Stimulated activated CD4-positive, alpha-beta T cell treated with anti-CD3 and anti-CD28 coated beads, Interleukin-12 subunit alpha, Interleukin-12 subunit beta, amount 100 ng/mL, for 48 hours (primary cell): ENCODE data around the gene HESX1.

Experiments
- DNase-seq, 3 donors: peaks; one replicate each; pipeline ENCODE4 v3.0.0-alpha.2; 2020; ENCODE audit warnings: low read depth in 2 of 3, low spot score in 1 of 3

Gene HESX1

DNA sequence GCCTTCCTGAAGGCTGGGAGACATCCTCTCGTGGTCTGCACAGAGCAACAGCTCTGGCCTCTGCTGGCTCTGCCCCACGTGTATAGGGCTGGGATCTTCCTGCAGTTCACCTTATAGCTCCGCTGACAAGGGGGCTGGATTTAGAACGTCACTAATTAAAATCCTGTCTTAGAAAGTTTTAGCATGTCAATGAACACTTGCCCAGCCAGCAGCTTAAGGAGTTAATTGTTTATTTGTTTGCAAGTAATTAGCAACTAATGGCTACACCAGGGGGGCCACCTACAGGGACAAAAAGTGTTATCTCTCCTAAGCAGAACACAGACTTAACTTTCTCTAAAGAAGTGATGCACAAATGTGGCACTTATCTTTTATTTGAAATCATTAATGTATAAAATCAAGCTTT, at the start of gene HESX1:
HESX1 (minus strand) TSS at position 84 of the 403 bp plus-strand sequence; CDS start at position 24, 60 bp downstream.
- no peak for DNase-seq

GRCh38 chr3:57244946-57245345, 45.2 kb upstream of the HESX1 start:
- no peak for DNase-seq

DNA sequence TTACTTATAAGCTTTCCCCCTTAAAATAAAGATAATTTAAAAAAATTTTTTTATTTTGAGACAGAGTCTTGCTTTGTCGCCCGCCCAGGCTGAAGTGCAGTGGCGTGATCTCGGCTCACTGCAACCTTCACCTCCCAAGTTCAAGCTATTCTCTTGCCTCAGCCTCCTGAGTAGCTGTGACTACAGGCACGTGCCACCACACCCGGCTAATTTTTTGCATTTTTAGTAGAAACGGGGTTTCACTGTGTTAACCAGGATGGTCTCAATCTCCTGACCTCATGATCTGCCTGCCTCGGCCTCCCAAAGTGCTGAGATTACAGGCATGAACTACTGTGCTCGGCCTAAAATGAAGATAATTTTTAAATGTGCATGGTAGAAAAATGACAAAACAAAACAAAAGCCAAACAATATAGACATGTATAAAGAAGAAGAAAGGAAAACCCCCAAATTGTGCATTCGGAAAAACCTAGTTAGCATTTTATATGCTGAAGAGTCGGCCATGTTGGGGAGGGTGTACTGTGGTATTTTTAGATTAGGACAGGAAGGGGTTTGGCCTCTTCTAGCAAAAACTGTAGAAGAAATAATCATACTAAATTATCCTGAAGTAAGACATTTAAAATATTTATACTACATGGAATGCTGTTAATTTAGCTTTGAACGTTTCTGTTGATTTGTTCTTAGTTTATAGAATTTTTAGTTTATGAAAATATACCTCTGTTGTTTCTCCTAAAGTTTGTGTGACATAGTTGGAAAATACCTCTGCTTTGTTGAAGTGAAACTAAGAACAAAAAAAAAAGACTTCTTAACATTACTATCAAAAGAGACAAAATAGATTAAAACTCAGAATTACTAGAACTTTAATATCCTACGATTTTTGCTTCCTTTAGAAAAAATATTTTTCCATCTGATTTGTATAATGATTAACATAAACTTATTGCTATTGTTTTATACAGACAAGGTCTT, 35.1 kb upstream of the HESX1 start:
- DNase-seq, result no peak

- no peak for DNase-seq
Observed at GRCh38 chr3:57233799-57234198, 34.0 kb upstream of the HESX1 start.

GRCh38 chr3:57230006-57230405, 30.2 kb upstream of the HESX1 start:
- DNase-seq, result no peak

GRCh38 chr3:57227930-57228751, 28.4 kb upstream of the HESX1 start:
- DNase-seq, result peak; percentile 8 to 24 (median 12)

- DNase-seq, result peak; percentile 79 to 90 (median 80)
Observed at GRCh38 chr3:57227204-57227929, 27.6 kb upstream of the HESX1 start, which contains the start of gene APPL1. Gene APPL1, plus strand, starts transcription at chr3:57227729. Its CDS starts 155 bp downstream, at chr3:57227884.

DNA sequence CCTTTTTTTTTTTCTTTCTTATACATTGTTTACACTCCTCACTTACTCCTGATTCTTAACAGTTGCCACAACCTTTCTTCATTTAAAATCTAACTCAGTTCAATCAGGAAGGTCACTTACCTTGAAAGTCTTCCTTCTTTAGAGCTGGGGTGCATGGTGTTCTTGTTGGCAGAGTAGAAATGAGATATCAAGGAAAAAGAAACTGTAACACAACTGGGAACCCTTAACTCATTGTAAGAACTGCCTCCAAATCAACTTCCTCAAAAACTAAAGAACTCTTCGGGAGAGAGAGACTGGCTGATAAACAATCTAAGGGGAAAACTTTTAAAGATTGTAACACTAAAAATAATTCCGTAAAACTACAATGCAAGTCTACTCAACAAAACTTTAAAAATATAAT, 26.4 kb upstream of the HESX1 start:
- no peak for DNase-seq

- no peak for DNase-seq
Observed at GRCh38 chr3:57224856-57225255, 25.1 kb upstream of the HESX1 start.

- DNase-seq, result no peak
Observed at GRCh38 chr3:57221883-57222282, 22.1 kb upstream of the HESX1 start.

DNA sequence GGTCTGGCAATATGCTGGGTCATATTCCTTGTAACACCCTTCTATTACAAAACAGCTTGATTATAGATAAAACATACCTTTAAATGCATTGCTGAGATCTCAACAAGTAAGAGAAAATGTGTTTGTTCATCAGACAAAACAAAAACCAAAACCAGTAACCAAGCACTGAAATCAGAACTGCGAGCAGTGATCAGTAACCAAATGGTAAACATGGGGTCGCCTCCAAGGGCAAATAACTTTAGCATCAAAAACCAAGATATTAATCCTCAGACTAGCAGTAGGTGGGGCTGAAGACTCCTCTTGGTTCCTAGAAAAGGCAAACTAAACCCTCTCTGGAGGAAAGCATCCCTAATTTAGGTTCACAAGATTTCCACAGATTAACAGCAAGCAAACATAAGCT, 6.6 kb upstream of the HESX1 start:
- DNase-seq, result no peak

- DNase-seq, result no peak
Observed at GRCh38 chr3:57194641-57195040, 5.1 kb downstream of the HESX1 start.

- DNase-seq, result no peak
Observed at GRCh38 chr3:57192028-57192427, 7.8 kb downstream of the HESX1 start.

GRCh38 chr3:57184526-57184925, 15.3 kb downstream of the HESX1 start:
- no peak for DNase-seq

GRCh38 chr3:57179580-57180410, 20.0 kb downstream of the HESX1 start:
- no peak for DNase-seq

DNA sequence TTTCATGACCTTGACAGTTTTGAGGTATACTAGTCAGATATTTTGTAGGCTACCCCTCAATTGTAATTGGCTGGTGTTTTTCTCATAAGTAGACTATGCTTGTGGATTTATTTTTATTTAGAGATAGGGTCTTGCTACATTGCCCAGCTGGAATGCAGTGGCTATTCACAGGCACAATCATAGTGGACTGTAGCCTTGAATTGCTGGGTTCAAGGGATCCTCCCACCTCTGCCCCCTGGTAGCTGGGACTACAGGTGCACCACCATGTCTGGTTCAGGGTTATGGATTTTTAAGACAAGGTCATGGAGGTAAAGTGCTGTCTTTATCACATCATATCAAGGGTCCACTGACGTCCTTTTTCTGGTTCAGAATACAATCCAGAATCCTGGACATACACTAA, 23.7 kb downstream of the HESX1 start:
- no peak for DNase-seq

DNA sequence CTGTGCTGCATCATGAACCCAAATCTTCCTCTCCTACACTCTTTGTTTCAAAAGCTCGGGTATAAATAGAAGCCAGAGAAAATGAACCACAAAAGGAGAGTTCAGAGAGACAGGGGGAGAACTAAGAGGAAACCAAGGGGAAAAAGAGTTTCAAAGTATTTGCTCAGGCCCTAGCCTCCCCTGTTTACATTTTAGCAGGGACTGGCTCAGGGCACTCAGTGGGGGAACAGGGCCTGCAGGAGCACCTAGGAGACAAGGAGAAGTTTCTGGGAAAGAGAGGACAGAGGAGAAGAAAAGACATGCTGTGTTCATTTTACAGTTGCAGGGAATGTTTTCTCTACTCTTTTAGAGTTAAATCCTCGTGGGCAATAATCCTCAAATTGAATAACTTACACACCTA, 26.1 kb downstream of the HESX1 start:
- no peak for DNase-seq

GRCh38 chr3:57170946-57171345, 28.8 kb downstream of the HESX1 start:
- DNase-seq, result no peak

DNA sequence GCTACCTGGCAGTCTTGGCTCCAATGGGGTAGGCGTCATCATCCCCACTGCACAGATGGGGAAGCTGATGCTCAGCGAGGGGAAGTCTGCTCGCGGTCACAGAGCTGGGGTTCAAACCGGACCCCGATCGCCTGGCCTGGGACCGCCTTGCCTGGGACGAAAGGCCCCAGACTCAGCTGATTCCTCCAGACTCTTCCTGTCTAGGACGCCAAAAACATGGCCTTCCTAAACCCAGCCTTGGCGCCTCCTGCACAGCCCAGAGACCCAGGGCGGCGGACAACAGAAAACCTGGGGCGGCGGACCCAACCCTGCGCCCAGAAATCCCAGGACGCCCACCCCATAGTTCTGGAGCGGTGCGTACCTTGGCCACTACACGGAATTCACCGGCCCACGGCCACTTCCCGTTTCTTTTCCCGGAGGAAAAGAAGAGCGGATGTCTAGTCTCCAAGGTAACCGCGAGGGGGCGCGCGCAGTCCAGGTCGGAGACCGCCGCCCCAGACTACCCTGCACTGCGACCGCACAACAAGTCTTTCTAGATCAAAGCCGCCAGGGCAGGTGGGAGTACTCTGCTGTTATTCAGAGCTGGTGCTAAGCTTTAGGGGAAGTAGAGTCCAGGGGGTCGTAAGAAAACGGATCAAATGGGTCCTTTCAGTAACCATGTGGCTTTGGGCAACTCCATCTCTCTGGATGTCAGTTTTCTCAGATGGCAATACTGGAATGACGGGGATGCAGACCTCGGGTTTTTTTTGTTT, 29.7 kb downstream of the HESX1 start:
- peak; percentile 25 to 61 (median 56) for DNase-seq

GRCh38 chr3:57169108-57169507, 30.7 kb downstream of the HESX1 start:
- DNase-seq, result no peak
